Vagina (tissue), 2 donors: ENCODE results near the gene OR2T8.

Experiments used
- CTCF ChIP-seq, 3 experiments: fragments of 450-650 bp in 2 of 3; fragments of 200-600 bp in 1 of 3; sonication (generic) in 1 of 3; IDR thresholded peaks; one replicate each; pipeline ENCODE4 v1.5.1; 2017 to 2019; ENCODE audit warnings: antibody characterized with exemption in 3 of 3, mild to moderate bottlenecking in 2 of 3, moderate library complexity in 2 of 3
- POLR2AphosphoS5 ChIP-seq, 2 donors: sonication (generic); formaldehyde crosslinking; IDR thresholded peaks; one replicate each; pipeline ENCODE4 v1.9.0; 2017; ENCODE audit warnings: antibody characterized with exemption in 2 of 2, mild to moderate bottlenecking in 2 of 2, low read depth in 1 of 2; ENCODE audit not compliant: insufficient read depth in 1 of 2

GRCh38 chr1:247913786-247914185, 6.3 kb upstream of the OR2T8 start:
- TF ChIP-seq CTCF (IDR thresholded peaks at IDR 0.05) (no peak), POLR2AphosphoS5 (IDR thresholded peaks at IDR 0.05; ENCODE audit: insufficient read depth in 1 of 2, low read depth in 1 of 2) (no peak)
